ENCODE results near the gene IMPA2.
"Not testable (repeated sequence)": the region's sequence is repeated elsewhere in the genome, so short reads cannot be mapped to it uniquely, and the experiment has no call there.

IMPA2 gene

DNA sequence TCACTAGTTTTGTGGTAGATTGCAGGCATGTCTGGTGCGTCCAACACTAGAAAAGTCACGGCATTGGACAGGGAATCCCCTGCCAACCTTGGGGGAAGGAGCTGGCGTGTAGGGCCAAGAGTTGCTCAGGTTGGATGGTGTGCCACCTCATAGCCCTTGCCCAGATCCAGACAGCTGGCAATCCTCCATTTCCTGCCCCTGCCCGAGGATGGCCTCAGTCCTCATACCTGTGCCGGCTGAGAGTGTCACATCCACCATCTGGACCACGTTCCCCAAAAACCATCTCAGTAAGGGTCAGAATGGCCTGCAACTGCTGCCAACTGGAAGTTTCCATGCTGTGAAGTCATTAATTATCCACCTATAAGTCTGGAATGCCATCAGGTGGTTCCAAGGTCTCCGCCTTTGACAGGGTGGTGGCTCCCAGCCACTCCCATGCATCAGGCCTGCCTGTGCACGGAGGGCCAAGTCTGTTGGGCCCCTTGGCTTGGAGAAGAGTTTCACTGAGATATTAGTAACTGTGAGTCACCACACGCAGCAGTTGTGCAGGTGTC is 55.0 kb downstream of the IMPA2 start:
- no peak overlapping the region for H3K27ac ChIP-seq
- peaks cover 10 to 13% (median 10%) of the 10 kb centered on the region in 11 experiments; a peak in 21 of 22 replicates for H3K27me3 ChIP-seq
- no peaks in the 10 kb centered on the region for H3K9me3 ChIP-seq (replicated peaks in 1 of 11)
- H4K20me1 ChIP-seq = peaks cover 0 to 9% (median 0%) of the 10 kb centered on the region in 11 experiments; a peak in 1 of 22 replicates
- no peak overlapping the region for H3K4me3 ChIP-seq
- H3K4me2 ChIP-seq = no peak overlapping the region
- H3K9ac ChIP-seq = no peak overlapping the region
- peaks cover 0 to 33% (median 13%) of the 10 kb centered on the region in 10 experiments; a peak in 13 of 20 replicates for H3K4me1 ChIP-seq
- TF ChIP-seq Cebpa-rat (IDR thresholded peaks at IDR 0.05) = no peak
- peaks cover 0 to 22% (median 14%) of the 10 kb centered on the region in 11 experiments; a peak in 14 of 22 replicates for H3K36me3 ChIP-seq

DNA sequence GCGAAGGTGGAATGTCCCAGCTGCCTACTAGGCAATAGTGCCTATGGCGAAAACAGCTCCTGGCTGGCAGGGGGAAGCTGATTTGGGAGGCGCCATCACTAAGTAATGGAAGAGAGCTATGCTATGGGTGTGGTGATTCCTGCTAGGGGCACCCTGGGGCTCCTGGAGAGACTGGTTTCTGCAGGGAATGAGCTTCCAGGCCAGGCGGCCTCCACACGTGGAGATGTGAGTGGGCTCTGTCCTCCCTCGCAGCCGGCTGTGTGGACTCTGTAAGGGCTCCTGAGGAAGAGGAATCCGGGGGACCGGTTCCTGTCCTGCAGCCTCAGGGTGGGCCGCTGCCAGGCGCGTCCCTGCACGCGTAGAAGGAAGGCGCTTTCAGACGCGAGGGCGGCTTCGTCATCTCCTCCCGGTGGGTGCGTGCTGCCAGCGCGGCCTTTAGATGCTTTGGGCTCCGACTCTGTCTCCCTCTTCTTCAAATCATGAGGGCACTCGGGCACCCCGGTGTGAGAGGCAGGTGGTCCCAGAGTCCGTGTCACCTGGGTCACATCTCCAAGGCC is 56.9 kb downstream of the IMPA2 start:
- peaks cover 0 to 9% (median 0%) of the 10 kb centered on the region in 11 experiments; a peak in 1 of 22 replicates for H4K20me1 ChIP-seq
- H3K9me3 ChIP-seq (replicated peaks in 1 of 11) = no peaks in the 10 kb centered on the region
- peak overlapping the region; percentile 53 to 70 (median 60); a peak in 18 of 20 replicates for H3K4me3 ChIP-seq
- H3K4me1 ChIP-seq = peaks cover 0 to 33% (median 13%) of the 10 kb centered on the region in 10 experiments; a peak in 13 of 20 replicates
- H3K4me2 ChIP-seq = peak overlapping the region; percentile 83 to 100 (median 97)
- no peak overlapping the region for H3K27ac ChIP-seq
- H3K27me3 ChIP-seq = peaks cover 10 to 13% (median 10%) of the 10 kb centered on the region in 11 experiments; a peak in 21 of 22 replicates
- H3K9ac ChIP-seq = peak overlapping the region in 9 of 11 experiments; percentile 67 to 78 (median 72); a peak in 16 of 22 replicates
- peaks cover 0 to 6% (median 0%) of the 10 kb centered on the region in 11 experiments; a peak in 3 of 22 replicates for H3K36me3 ChIP-seq
- TF ChIP-seq Cebpa-rat (IDR thresholded peaks at IDR 0.05) = no peak

DNA sequence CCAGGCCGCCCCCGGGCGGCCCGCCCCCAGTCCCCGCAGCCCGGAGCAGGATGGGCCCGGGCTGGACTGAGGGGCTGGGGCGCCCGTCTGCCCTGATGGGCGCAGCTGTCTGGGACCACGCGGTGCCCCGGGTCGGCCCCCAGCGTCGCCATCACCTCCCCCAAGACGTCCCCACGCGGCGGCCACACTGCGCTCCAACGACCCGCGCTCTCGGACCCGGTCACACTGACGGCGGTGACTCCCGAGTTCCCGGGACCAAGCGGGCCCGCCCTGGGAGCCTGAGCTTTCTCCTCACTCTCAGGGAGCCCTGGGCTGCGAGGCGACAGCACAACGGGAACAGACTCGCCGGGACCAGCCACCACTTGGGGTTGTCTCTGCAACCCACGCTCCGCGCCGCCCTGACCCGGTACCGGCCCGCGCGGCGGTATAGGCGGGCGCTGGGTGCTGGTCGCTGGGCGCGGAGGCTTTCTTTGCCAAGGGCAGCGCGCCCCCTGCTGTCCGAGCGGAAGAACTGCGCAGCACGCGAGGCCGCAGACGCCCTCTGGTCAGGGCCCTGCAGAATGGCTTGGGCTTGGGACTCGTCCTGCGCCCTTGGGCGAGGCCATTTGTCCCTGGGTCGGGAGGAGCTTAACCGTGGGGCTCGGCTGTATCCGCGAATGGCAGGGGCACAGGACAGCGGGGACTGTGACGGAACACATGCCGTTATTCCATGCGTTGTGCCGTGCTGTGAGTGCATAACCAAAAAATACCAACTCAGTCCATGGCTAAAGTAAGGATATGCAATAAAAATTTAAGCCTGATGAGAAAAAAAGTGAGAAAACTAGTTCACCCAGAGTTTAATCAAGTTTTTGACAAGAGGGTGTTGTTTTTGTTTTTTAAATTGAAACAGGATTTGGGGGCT is 57.6 kb downstream of the IMPA2 start:
- Histone ChIP-seq H3K27me3 (peaks cover 10 to 13% (median 10%) of the 10 kb centered on the region in 11 experiments; a peak in 21 of 22 replicates), H3K4me3 (peak overlapping the region; percentile 53 to 70 (median 60)), H3K27ac (peak overlapping the region in 4 of 11 experiments; percentile 6 to 50 (median 14); a peak in 4 of 22 replicates), H3K9me3 (replicated peaks in 1 of 11) (no peaks in the 10 kb centered on the region), H4K20me1 (peaks cover 0 to 9% (median 0%) of the 10 kb centered on the region in 11 experiments; a peak in 1 of 22 replicates), H3K36me3 (no peaks in the 10 kb centered on the region; a peak in 1 of 22 replicates), H3K9ac (peak overlapping the region; percentile 44 to 78 (median 72)), H3K4me2 (peak overlapping the region; percentile 83 to 100 (median 97)), H3K4me1 (peaks cover 0 to 32% (median 13%) of the 10 kb centered on the region in 10 experiments; a peak in 13 of 20 replicates)
- no peak for TF ChIP-seq Cebpa-rat (IDR thresholded peaks at IDR 0.05)

DNA sequence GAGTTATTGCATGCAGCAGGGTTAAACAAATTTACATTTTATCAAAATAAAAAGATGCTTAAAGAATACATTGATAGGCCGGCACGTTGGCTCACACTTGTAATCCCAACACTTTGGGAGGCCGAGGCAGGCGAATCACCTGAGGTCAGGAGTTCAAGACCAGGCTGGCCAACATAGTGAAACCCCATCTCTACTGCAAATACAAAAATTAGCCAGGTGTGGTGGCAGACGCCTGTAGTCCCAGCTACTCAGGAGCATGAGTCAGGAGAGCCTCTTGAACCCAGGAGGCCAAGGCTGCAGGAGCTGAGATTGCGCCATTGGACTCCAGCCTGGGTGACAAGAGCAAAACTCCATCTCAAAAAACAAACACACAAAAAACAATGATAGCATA is 58.2 kb downstream of the IMPA2 start:
- not testable (repeated sequence) for H3K27ac ChIP-seq; H3K4me3 ChIP-seq; H3K9ac ChIP-seq; H3K4me2 ChIP-seq; H3K9me3 ChIP-seq (replicated peaks in 1 of 11); H3K36me3 ChIP-seq; H4K20me1 ChIP-seq
- Histone ChIP-seq H3K27me3 (peaks cover 10 to 13% (median 10%) of the 10 kb centered on the region in 11 experiments; a peak in 21 of 22 replicates), H3K4me1 (peaks cover 0 to 25% (median 8%) of the 10 kb centered on the region in 10 experiments; a peak in 11 of 20 replicates)

- Histone ChIP-seq H3K4me3 (no peak overlapping the region), H3K4me2 (0 out of 22 replicates have a peak overlapping the region, but pooled peaks of 1 of the 11 experiments have one; percentile 12), H3K36me3 (no peaks in the 10 kb centered on the region), H4K20me1 (no peaks in the 10 kb centered on the region), H3K9me3 (replicated peaks in 1 of 11) (no peaks in the 10 kb centered on the region), H3K27me3 (peaks cover 10 to 13% (median 10%) of the 10 kb centered on the region in 11 experiments; a peak in 21 of 22 replicates), H3K27ac (0 out of 22 replicates have a peak overlapping the region, but pooled peaks of 1 of the 11 experiments have one; percentile 6), H3K4me1 (peaks cover 0 to 21% (median 5%) of the 10 kb centered on the region in 10 experiments; a peak in 9 of 20 replicates), H3K9ac (no peak overlapping the region; a peak in 1 of 22 replicates)
- TF ChIP-seq Cebpa-rat (IDR thresholded peaks at IDR 0.05) = no peak
Observed at GRCh38 chr18:12041561-12041960, 60.3 kb downstream of the IMPA2 start.

DNA sequence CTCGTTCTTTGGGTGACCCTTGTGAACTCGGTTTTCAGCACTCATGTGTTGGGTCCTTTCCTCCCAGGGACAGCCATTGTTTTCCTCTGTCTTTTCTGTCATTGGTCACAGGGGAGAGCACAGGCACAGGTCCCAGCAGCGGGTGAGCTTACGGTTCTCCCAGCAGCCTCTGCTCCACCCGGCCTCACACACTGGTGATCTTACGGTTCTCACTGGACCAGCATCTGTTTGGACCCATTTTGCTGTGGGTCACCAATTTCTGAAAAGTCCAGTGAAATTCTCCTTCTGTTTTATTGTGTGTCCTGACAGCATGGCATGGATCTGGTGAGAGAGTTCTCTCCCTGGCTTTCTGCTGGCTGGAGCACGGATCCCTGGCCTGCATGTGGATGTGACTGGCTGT is 62.5 kb downstream of the IMPA2 start:
- H3K4me1 ChIP-seq = peaks cover 0 to 29% (median 3%) of the 10 kb centered on the region in 10 experiments; a peak in 10 of 20 replicates
- H3K9ac ChIP-seq = no peak overlapping the region
- no peak overlapping the region for H3K4me2 ChIP-seq
- no peaks in the 10 kb centered on the region for H3K36me3 ChIP-seq
- H3K27me3 ChIP-seq = peaks cover 0 to 1% (median under 1%) of the 10 kb centered on the region in 11 experiments; a peak in 14 of 22 replicates
- H3K4me3 ChIP-seq = no peak overlapping the region
- H4K20me1 ChIP-seq = no peaks in the 10 kb centered on the region
- no peak overlapping the region for H3K27ac ChIP-seq
- TF ChIP-seq Cebpa-rat (IDR thresholded peaks at IDR 0.05) = no peak
- no peaks in the 10 kb centered on the region for H3K9me3 ChIP-seq (replicated peaks in 1 of 11)

DNA sequence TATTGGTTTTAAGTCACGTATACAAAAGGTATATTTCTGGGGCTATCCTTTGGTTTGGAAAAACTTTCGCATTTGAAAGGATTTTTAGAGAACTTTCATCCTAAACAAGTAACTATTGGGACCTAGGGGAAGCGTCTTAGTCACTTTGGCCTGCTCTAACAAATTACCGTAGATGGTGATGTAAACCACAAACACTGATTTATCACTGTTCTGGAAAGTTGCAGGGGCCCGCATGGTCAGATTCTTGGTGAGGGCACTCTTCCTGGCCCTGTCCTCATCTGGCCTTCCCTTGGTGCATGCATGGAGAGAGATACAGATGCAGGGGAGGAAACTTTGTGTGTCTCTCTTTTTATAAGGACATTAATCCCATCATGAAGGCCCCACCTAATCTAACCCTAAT is 63.3 kb downstream of the IMPA2 start:
- Histone ChIP-seq H3K9ac (no peak overlapping the region), H3K9me3 (replicated peaks in 1 of 11) (no peaks in the 10 kb centered on the region), H3K27me3 (no peaks in the 10 kb centered on the region), H3K4me3 (no peak overlapping the region), H3K4me1 (peaks cover 0 to 37% (median 6%) of the 10 kb centered on the region in 10 experiments; a peak in 12 of 20 replicates), H3K4me2 (no peak overlapping the region), H4K20me1 (no peaks in the 10 kb centered on the region), H3K36me3 (no peaks in the 10 kb centered on the region), H3K27ac (no peak overlapping the region)
- no peak for TF ChIP-seq Cebpa-rat (IDR thresholded peaks at IDR 0.05)

- Histone ChIP-seq H3K4me3 (no peak overlapping the region), H3K9ac (no peak overlapping the region), H3K27ac (no peak overlapping the region), H3K4me1 (peaks cover 0 to 49% (median 17%) of the 10 kb centered on the region in 10 experiments; a peak in 15 of 20 replicates), H3K27me3 (no peaks in the 10 kb centered on the region), H3K9me3 (replicated peaks in 1 of 11) (no peaks in the 10 kb centered on the region), H3K4me2 (no peak overlapping the region), H4K20me1 (no peaks in the 10 kb centered on the region), H3K36me3 (no peaks in the 10 kb centered on the region)
- TF ChIP-seq Cebpa-rat (IDR thresholded peaks at IDR 0.05) = no peak
Observed at GRCh38 chr18:12046046-12046750, 64.9 kb downstream of the IMPA2 start.
